GM19238 (cell line): ENCODE results near the gene CLSTN2.

Experiments used
- DNase-seq: peaks from one replicate; pipeline ENCODE4 v3.0.0; 2011; ENCODE audit warnings: low spot score; ENCODE audit not compliant: insufficient read length

The CLSTN2 gene

DNA sequence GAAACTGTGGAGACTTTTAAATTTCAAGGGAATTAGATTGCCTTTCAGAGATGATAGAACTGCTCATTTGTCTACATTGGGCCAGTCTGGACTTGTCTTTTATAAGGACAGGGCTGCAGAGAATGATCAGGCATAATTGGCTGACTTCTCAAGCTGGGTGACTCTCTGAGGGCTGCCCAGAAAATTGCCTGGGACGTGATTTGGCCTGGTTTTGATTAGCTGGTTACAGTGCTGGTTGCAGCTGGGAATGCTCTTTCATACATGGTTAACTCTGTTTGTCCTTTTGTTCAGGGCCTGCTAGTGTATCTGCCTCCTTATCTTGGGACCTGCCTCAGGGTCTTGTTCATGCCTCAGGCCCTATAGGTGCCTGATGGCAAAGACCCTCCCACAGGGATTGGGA lies 245.6 kb downstream of the CLSTN2 start:
- DNase-seq = no peak

DNA sequence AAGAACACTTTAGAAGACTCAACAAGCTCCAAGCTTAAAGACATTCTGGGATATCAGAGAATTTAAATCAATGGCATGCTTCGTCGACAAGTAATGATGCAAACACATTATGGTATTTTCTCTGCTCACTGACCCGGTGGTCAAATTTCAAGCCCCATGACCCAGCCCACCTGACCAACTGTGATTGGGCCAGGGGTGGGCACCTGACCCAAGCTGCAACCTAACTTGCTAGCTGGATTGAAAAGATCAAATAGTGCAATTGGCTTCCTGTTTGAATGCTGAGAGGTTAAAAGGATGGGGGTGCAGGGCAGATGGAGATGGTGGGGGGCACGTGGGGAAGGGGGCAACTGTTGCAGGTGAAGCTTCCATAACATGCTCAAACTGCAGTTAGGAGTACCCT lies 250.4 kb downstream of the CLSTN2 start:
- no peak for DNase-seq

DNA sequence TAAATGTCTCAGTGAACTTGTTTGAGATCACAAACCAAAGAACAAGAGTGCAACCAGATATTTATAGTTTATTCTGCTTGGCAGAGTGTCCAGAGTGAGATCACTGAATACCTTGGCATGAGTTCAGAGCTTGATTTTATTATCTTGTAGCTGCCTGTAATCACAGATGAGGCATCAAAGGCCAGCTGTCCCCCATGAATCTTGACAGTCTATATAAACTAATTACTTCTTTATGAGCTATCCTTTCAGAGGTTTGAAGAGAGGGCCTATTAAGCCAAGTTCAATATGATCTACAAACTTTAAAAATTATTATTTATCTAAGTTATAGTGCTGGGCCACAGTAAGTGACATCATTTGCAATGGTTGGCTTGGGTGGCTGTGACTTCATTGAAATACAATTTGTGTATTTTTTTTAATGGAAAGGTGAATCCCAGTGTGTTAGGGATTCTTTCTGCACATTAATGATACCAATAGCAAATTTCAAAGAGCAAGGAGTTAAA lies 251.5 kb downstream of the CLSTN2 start:
- no peak for DNase-seq

DNA sequence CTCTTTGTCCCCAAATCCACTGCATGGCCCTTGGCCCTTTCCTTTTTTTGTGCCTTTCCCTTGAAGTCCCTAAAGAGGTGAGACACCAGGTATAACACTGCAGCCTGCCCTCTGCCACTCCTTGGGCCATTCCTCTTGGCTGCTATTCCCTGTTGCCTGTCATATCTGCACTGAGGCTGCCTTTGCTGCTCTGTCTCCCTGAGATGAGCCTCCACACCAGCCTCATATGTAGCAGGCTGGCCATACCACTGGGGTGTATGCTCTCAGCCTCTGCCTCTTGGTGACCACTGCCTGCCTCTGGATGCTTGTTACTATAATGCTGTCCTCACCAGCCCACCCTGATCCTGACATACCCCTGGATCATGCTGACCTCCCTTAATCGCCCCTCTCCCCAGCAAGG lies 252.0 kb downstream of the CLSTN2 start:
- no peak for DNase-seq

DNA sequence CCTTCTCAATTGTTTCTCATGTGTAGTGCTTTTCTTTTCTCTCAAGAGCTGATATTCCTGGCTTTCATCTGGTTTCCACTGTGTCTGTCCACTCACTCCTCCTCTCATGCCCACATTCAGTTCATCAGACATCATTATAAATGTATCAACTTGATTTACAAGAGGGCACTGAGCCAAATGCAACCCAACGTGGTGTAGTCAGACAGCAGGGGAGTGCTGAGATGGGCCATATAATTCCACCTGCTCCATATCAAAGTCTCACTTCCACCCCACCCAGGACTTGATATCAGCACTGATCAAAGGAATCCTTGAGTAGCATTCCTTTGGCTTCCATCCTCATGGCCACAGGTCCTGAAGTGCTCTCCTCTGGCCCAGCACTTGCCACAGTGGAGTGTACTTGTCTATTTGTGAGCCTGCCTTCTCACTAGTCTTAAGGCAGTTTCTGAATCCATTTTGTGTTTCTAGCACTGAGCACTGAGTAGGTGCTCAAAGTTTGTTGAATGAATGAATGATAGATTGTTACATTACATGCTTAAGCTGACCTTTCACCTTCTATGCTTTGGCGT lies 252.8 kb downstream of the CLSTN2 start:
- no peak for DNase-seq

DNA sequence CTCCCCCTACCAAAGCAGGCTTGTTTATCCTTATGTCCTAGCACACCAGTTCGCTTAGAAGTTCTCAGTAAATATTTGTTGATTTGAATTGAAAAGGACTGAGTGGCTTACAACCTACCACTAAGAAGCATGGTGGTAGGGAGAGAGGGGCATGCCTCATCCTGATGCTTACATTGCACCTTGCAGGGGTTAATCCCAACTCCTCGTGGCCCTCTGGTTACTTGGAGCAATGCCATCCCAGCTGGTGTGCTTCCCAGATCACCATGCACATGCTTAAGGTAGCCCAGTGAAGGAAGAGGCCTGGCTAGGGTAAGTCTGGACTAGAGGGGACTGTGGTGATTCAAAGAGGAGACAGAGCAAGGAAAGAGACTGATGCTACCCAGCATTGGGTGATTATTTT lies 253.3 kb downstream of the CLSTN2 start:
- no peak for DNase-seq

DNA sequence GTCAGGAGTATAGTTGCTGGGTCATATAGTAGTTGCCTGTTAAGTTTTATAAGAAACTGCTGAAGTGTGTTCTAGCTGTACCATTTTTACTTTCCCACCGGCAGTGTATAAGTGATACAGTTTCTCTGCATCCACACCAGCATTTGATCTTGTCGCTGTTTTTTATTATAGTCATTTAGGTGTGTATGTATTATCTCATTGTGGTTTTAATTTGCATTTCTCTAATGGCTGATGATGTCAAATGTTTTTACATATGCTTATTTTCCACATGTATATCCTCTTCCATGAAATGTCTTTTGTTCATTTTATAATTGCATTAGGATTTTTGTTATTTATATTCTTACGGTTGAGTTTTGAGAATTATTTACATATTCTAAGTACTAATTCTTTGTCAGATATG lies 254.3 kb downstream of the CLSTN2 start:
- DNase-seq = no peak

DNA sequence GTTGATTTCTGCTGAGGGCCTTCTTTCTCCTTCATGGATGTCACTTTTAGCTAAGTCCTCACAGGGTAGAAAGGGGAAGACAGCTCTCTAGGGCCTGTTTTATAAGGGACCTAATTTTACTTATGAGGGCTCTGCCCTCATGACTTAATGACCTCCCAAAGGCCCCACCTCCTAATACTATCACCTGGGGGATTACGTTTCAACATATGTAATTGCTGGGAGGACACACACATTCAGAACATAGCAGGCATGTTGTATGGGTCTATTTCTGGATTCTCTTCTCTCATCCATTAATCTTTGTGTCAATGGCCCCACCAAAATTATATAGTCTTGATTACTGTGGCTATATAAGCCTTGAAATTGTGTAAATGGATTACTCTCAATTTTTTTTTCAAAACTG lies 255.0 kb downstream of the CLSTN2 start:
- DNase-seq = no peak

DNA sequence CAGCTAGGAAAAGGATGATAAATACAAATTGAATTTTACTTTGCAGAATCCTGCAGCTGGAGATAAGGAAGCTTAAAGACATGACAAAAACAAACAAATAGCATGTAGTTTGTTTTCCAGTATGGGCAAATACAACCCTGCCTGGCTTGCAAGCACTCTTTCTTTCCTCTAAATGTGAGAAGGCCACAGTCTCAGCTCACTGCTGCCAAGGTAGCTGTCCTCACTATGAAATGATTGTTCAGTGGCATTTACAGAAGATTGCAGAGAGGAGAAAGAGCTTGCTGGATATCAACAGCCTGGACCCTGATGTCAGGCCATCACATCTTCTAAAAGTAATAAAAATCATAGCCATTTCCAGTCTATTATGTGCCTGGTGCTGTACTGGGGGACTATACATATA lies 262.0 kb downstream of the CLSTN2 start:
- DNase-seq = no peak

DNA sequence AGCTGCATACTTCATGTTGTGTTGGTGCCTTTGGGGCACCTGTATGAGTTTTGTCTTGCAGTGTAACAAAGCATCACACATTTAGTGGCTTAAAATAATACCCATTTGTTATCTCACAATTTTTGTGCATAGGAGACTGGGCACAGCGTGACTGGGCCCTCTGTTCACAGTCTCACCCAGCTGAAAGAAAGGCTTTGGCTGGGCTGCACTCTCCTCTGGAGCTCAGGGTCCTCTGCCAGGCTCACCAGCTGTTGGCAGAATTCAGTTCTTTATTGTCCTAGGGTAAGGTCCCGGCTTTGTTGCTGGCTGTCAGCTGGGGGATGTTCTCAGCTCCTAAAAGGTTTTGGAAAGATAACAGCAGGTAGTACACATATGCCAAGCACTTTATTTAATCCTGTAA lies 263.3 kb downstream of the CLSTN2 start:
- DNase-seq = no peak

DNA sequence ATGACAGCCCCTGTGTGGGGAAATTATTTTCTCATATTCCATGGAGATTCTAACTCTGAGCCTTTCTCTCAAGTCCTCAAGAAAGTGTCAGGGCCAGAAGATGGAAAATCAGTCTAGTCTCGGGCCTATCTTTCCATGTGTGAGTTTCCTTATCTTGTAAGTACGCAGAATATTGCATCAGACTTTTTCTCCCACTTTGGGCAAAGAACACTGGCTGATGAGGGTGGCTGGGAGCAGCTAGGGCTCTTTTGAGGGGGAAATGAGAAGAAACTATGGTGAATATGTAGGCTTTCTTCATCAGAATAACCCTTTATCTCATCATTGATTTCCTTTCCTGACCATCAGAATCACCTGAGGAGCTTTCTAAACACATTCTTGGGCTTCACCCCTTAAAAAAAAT lies 264.0 kb downstream of the CLSTN2 start:
- no peak for DNase-seq

DNA sequence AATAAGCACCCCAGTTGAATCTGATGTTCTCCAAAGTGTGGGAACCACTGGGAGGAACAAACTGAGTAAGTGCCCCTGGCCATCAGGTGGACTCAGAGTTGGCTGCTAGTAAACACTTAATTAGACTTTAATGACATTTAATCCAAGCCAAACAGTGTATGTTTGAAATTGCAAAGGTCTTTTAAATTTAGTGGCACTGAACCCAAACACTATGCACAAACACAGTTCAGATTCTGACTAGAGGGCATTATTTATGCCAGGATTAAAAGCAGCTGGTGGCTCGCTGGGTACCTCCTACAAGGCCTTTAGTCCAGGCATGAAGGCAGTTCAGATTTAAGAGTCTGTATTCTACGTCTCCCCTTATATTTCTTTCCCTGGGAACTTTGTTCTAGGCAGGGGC lies 264.8 kb downstream of the CLSTN2 start:
- no peak for DNase-seq

DNA sequence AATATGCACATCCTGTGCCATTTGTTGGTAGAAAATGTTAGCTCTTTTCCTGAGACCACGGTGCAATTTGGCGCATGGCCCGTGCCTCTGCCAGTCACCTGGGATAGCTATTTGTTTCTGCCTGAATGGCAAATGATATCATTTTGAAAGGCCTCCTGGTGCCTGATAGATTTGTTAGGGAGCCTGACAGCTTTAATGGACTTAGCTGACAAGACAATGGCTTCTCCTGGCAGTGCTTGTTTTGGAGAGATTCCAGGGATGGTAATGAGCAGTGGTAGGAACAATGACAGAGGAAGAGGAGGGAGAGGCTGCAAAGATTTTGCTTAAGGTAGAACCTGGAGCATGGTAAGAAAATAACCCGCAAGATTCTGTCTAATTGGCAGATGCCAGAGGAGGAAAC lies 268.5 kb downstream of the CLSTN2 start:
- no peak for DNase-seq

DNA sequence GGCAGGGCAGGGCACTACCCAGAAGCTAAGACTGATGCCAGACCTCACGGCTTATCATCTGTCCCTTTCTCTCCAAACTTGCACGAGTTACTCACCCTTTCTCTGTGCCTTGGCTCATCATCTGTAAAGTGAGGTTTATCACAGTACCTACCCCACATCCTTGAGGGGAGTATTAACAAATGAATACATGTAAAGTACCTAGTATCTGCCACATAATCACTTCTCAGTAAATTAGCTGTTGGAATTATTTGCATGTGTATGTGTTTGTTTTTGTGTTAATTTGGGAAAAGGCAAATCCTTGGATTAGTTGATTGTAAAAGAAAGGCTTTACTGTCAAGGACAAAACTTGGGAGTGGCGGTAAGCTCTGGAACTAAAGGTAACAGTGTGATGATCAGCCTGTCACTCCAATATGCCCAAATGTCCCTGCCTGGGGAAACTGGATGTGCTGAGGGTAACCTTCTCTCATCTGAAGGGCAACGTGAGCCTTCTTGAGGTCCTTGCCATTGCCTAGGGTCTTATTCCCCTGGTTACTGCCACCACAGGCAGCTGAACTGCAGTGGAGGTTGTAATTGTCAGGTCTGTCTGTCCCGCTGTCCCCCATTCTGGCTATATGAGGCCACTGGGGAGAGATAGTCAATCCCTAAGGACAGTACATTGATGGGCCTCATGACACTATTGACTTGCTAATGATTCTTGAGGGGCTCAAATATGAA lies 269.4 kb downstream of the CLSTN2 start:
- no peak for DNase-seq

DNA sequence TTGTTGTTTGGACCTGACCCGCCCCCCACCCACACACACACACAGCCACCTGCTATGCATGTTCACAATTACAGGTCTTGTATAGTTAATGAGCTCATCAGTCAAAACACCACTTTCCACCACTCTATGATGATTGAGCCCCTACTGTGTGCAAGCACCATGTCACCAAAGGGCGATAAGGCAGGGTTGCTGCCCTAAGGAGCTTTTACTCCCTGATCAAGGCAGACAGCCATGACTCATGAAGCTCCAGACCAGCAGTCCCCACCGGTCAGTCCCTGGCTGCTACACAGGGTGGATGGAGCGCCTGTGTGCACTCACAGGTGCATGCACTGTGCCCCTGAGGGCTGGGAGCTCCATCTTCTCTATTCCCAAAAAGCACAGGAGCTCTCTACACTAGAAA lies 270.6 kb downstream of the CLSTN2 start:
- DNase-seq = no peak

DNA sequence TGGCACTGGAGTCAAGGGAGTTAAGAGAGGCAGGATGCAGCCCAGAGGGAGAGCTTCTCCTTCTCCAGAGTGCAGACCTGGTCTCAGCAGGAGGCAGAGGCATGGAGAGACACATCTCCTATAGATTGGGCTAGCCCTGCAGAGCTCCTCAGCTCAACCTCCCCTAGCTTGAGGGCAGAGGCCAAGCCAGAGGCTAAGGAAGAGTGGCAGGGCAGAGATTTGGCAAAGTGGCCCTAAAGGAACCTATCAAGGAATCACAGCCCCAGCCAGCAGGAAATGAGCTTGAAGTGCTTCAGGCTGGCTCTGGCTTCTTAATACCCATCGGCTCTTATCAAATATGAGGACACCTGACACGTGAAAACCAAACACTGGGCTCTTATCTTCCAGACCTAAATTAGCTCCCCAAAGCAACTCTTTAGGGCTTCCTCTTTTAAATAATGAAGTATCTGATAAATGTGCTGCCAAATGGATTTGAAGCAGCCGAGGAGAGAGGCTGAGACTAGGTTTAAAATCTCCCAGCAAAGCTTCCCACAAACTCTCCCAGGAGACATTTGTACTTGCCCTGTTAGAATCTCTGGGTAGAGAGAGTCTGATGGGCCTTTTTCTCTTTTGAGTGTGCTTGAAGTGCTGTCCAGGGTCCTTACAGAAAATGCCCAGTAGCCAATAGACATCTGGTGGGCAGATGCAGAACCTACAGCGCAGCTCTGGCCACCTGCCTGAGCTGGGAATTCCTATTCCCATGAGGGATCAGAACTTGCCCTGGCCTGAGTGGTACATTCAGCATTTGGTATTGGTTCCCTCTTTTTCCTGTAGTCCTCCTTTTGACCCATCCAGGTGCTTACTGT lies 271.4 kb downstream of the CLSTN2 start:
- DNase-seq = no peak

DNA sequence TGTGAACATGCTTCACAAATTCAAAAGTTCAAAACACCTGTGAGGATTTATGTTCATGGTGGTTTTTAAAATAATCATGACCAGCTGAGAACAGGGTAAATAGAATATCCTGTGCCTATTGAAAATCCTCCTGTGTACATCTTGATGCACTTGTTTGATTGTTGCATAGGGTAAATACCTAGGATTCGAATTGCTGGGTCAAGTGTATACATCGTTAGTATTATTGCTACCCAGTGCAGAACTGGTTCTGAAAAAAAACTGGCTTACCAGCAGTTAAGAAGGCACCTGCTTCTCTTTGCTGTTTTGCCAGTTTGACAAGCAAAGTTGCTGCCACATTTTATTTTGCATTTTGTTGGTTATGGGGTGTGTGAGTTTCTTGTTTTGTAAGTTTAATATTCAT lies 272.6 kb downstream of the CLSTN2 start:
- DNase-seq = no peak

DNA sequence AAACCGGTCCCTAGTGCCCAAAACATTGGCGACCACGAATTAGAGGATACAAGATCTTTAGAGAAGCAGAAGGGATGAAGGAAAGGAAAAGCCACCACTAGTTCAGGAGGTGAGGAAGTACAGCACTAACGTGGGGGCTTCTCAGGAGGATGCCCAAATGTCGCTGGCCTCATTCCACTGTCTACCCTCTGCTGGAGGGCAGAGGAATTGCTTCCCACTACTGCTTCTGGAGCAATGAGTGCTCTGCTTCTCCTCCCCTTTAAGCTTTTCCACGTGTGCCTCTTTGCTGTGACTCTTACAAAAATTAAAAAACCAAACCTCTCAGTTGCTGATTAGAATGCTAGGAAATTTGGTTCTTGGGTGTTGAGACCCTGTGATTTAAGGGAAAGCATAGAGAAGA lies 281.3 kb downstream of the CLSTN2 start:
- DNase-seq = peak; percentile 32

DNA sequence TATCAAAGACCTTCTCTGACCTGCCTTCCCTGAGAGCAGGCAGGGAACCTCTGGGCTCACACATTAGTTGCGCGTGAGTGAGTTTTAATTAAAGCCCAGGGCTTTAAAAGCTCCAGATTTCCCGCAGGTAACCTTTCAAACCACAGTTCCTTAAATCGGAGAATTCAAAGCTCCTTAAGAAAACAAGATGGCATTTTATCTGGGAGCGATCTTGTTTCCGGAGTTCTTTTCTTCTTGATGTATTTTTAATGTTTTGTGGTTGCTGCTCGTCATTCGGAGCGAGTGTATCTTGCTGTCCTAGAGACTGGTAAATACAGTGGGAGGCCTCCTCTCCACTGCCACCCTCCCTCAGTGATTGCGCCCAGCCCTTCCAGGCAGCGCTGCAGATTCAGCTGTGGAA lies 284.3 kb downstream of the CLSTN2 start:
- DNase-seq = no peak

DNA sequence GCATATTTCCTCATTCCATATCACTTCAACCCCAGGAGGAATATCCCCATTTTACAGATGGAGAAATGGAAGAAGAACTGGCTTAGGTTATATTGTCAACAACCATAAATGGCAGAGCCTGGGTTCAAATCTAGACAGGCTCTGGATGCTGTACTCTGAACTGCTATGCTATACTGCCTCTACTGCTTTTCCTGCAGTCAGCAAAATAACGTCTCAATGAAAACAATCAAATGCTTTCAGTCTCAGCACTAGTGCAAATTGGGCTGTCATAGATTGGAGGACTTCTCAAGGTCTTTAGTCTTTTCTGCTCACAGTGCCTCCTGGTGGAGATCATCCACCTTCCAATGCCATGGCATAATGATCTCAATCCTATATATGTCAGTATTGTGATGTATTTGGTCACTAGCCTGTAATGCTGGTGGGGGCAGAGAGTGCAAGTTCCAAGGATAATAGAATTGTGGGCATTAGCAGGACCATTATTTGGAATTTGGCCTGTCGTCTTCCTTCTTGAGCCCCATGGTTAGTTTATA lies 285.0 kb downstream of the CLSTN2 start:
- DNase-seq = peak; percentile 7

DNA sequence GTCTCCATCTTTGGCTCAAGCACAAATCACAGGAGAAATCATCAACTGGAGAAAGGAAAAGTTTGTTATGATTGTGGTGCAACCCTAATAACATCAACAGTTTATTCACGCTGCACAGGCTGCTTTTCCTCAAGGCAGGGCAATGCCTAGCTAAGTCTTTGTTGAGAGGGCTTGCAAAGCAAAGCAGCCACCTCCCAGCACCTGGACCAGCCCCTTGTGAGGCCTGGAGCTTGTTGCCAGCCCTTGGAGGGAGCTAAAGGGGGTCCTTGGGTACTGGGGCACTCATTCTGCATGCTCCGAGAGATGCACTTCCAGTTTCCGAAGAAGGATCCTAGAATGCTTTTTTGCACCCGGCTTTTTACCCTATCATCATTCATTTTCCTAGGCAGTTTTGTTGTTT lies 288.2 kb downstream of the CLSTN2 start:
- DNase-seq = no peak

DNA sequence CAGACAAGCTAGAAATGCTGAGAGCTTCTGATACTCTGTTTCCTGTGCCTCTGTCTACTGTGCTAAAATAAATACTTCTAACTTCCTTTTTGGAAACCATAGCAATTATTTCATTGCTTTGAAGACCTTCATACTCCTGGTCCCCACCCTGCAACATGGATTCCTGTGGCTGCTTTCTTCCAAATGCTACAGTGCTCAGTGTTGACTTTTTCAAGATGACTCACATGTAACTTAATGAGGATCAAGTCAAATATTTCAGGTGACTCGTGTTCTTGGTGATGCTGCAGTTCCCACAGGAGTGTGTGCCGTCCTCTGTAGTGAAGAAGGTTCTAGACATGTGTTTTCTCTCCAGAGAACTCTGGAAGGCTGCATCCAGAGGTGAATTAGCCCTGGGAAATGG lies 288.6 kb downstream of the CLSTN2 start:
- no peak for DNase-seq
